MM.1S (cell line): Measurements from ENCODE around the gene TRIML1.

Experiments used
- DNase-seq: peaks from one replicate; pipeline ENCODE4 v3.0.0-alpha.2; 2015
- H2AFZ ChIP-seq: fragments of 300-600 bp; sonication (generic); 2 replicates; pipeline ENCODE4 v1.6.0; 2016; ENCODE audit warnings: antibody characterized with exemption, low read length
- H3F3A ChIP-seq: fragments of 300-600 bp; sonication (generic); 2 replicates; pipeline ENCODE4 v1.6.1; 2016; ENCODE audit warnings: mild to moderate bottlenecking, antibody characterized with exemption, low read length, moderate library complexity, mixed read lengths; ENCODE audit not compliant: insufficient read depth
- H3K27ac ChIP-seq: fragments of 300-600 bp; sonication (generic); 2 replicates; pipeline ENCODE4 v1.5.1; 2016; ENCODE audit warnings: mild to moderate bottlenecking, low read length
- H3K27me3 ChIP-seq: fragments of 300-600 bp; sonication (generic); replicated peaks from 2 replicates; pipeline ENCODE4 v1.6.0; 2016; ENCODE audit warnings: low read length; ENCODE audit not compliant: insufficient read depth
- H3K36me3 ChIP-seq: fragments of 300-600 bp; sonication (generic); replicated peaks from 2 replicates; pipeline ENCODE4 v1.6.1; 2016; ENCODE audit warnings: mild to moderate bottlenecking, low read length, mixed read lengths; ENCODE audit not compliant: insufficient read depth
- H3K4me1 ChIP-seq: fragments of 300-600 bp; sonication (generic); 2 replicates; pipeline ENCODE4 v1.6.1; 2016; ENCODE audit warnings: low read length, mixed read lengths
- H3K4me2 ChIP-seq: fragments of 300-600 bp; sonication (generic); 2 replicates; pipeline ENCODE4 v1.6.0; 2016; ENCODE audit warnings: low read depth, low read length
- H3K4me3 ChIP-seq: fragments of 300-600 bp; sonication (generic); 2 replicates; pipeline ENCODE4 v1.5.1; 2016; ENCODE audit warnings: low read length, mixed read lengths
- H3K79me2 ChIP-seq: fragments of 300-600 bp; sonication (generic); 2 replicates; pipeline ENCODE4 v1.6.1; 2016; ENCODE audit warnings: mixed run types, low read length, mixed read lengths
- H3K9ac ChIP-seq: fragments of 300-600 bp; sonication (generic); 2 replicates; pipeline ENCODE4 v1.6.1; 2016; ENCODE audit warnings: low read length, mixed read lengths
- H3K9me2 ChIP-seq: fragments of 300-600 bp; sonication (generic); replicated peaks from 2 replicates; pipeline ENCODE4 v1.6.1; 2016; ENCODE audit warnings: mild to moderate bottlenecking, low read length, mixed read lengths; ENCODE audit not compliant: insufficient read depth
- H3K9me3 ChIP-seq: fragments of 300-600 bp; sonication (generic); replicated peaks from 2 replicates; pipeline ENCODE4 v1.6.1; 2016; ENCODE audit warnings: mild to moderate bottlenecking, low read length, mixed read lengths; ENCODE audit not compliant: insufficient read depth
- H4K20me1 ChIP-seq: fragments of 300-600 bp; sonication (generic); 2 replicates; pipeline ENCODE4 v1.6.1; 2016; ENCODE audit warnings: mild to moderate bottlenecking, low read length, moderate library complexity, mixed read lengths; ENCODE audit not compliant: insufficient read depth
- CTCF ChIP-seq: fragments of 300-600 bp; sonication (generic); IDR thresholded peaks from 2 replicates; pipeline ENCODE4 v1.5.1; 2016; ENCODE audit warnings: antibody characterized with exemption, low read length, mixed read lengths
- EZH2 ChIP-seq: fragments of 300-600 bp; sonication (generic); optimal IDR thresholded peaks from 2 replicates; pipeline ENCODE3; 2017; ENCODE audit warnings: low read depth, mild to moderate bottlenecking, antibody characterized with exemption, low read length, mixed read lengths
- EZH2phosphoT487 ChIP-seq: fragments of 300-600 bp; sonication (generic); IDR thresholded peaks from 2 replicates; pipeline ENCODE4 v1.6.1; 2018; ENCODE audit warnings: antibody characterized with exemption, low read length

TRIML1 gene

GRCh38 chr4:188196134-188196735 is 57.0 kb downstream of the TRIML1 start:
- Histone ChIP-seq H2AFZ (no peak overlapping the region), H3K36me3 (no peaks in the 10 kb centered on the region), H3K4me1 (no peaks in the 10 kb centered on the region), H3K27me3 (no peaks in the 10 kb centered on the region), H3K27ac (no peak overlapping the region), H3F3A (no peaks in the 10 kb centered on the region), H3K9ac (no peak overlapping the region), H3K4me3 (no peak overlapping the region), H3K9me2 (no peaks in the 10 kb centered on the region), H4K20me1 (no peaks in the 10 kb centered on the region), H3K9me3 (no peaks in the 10 kb centered on the region), H3K4me2 (no peak overlapping the region), H3K79me2 (no peaks in the 10 kb centered on the region)
- TF ChIP-seq CTCF (no peak), EZH2phosphoT487 (no peak), EZH2 (no peak)
- no peak for DNase-seq
